HepG2 (cell line): ENCODE data around the gene PTPN13. TPM values are rescaled to one million over a fixed set of nuclear protein-coding genes. Genes with fewer than 3 reads are reported as not detected.

ENCODE experiments used
- ATAC-seq: fragments of 200-7000 bp; cut with Tn5 transposase; 3 replicates; pipeline ENCODE4 v1.9.1; 2020; ENCODE audit warnings: mild to moderate bottlenecking, moderate library complexity
- BruUV-seq: library from RNA; stranded (reverse); fragments of 400-500 nt; replicated peaks from 2 replicates; lab custom pipeline; 2021; lab: Mats Ljungman, UMichigan
- CTCF ChIA-PET: fragments of 300-600 bp; formaldehyde crosslinking; extraction: SDS; loops from one replicate; lab custom pipeline; 2021; ENCODE audit warnings: low total read pairs, inconsistent platforms, low intra/inter-chr PET ratio; lab: Yijun Ruan, JAX
- POLR2A ChIA-PET: fragments of 350-600 bp; sonication (Branson Sonifier 250); formaldehyde crosslinking; loops from one replicate; lab custom pipeline; 2020; ENCODE audit warnings: antibody characterized with exemption, inconsistent platforms; lab: Yijun Ruan, JAX
- DNase-seq: peaks from one replicate; pipeline ENCODE4 v3.0.0-alpha.2; 2015; ENCODE audit warnings: low spot score
- FAIRE-seq: peaks from 3 replicates; lab custom pipeline; 2011; peaks lifted over from hg19 to GRCh38; lab: Jason Lieb, UNC
- H2AFZ ChIP-seq: one replicate; pipeline ENCODE4 v1.6.1; 2011; ENCODE audit warnings: low read length, inconsistent platforms
- H3K27ac ChIP-seq: fragments of 300-600 bp; 3 replicates; pipeline ENCODE4 v1.8.0; 2011; ENCODE audit warnings: mixed run types, mild to moderate bottlenecking, mixed read lengths, low read length, inconsistent platforms; ENCODE audit not compliant: insufficient read depth; ENCODE audit errors: extremely low read length
- H3K27me3 ChIP-seq, 2 experiments: fragments of 200-600 bp in 1 of 2; 2 replicates in 1 of 2; 3 replicates in 1 of 2; pipeline versions ENCODE4 v1.6.0 to v1.8.0; 2011; ENCODE audit warnings: low read length in 2 of 2, mild to moderate bottlenecking in 2 of 2, moderate library complexity in 2 of 2, inconsistent platforms in 1 of 2; ENCODE audit not compliant: insufficient read depth in 2 of 2, control insufficient read depth in 1 of 2
- H3K36me3 ChIP-seq, 2 experiments: fragments of 200-600 bp in 1 of 2; replicated peaks in 1 of 2; 2 replicates in 1 of 2; 3 replicates in 1 of 2; pipeline versions ENCODE4 v1.5.1 to v1.8.0; 2011; ENCODE audit warnings: low read length in 2 of 2, inconsistent platforms in 1 of 2; ENCODE audit not compliant: insufficient read depth in 2 of 2, control insufficient read depth in 1 of 2
- H3K4me1 ChIP-seq: 2 replicates; pipeline ENCODE4 v1.5.1; 2012; ENCODE audit warnings: low read length, inconsistent platforms; ENCODE audit not compliant: insufficient read depth
- H3K4me2 ChIP-seq: 2 replicates; pipeline ENCODE4 v1.6.0; 2011; ENCODE audit warnings: low read depth, low read length, inconsistent platforms
- H3K4me3 ChIP-seq, 3 experiments: fragments of 200-600 bp in 1 of 3; sonication (generic), shearing (Covaris generic) in 1 of 3; replicated peaks in 1 of 3; 2 replicates each; pipeline ENCODE4 v1.5.1; 2011 to 2016; ENCODE audit warnings: low read length in 3 of 3, inconsistent platforms in 2 of 3, low read depth in 2 of 3, mild to moderate bottlenecking in 2 of 3, control low read depth in 1 of 3, mixed read lengths in 1 of 3; ENCODE audit not compliant: insufficient read depth in 1 of 3
- H3K79me2 ChIP-seq: one replicate; pipeline ENCODE4 v1.6.1; 2011; ENCODE audit warnings: low read length, inconsistent platforms; ENCODE audit not compliant: insufficient read depth
- H3K9ac ChIP-seq: 2 replicates; pipeline ENCODE4 v1.6.0; 2011; ENCODE audit warnings: mild to moderate bottlenecking, low read depth, low read length, inconsistent platforms; ENCODE audit not compliant: insufficient read depth
- H3K9me3 ChIP-seq: 2 replicates; pipeline ENCODE4 v1.5.1; 2012; ENCODE audit warnings: mild to moderate bottlenecking, low read length
- H4K20me1 ChIP-seq: 2 replicates; pipeline ENCODE4 v1.6.0; 2011; ENCODE audit warnings: inconsistent platforms, mild to moderate bottlenecking, low read length, moderate library complexity; ENCODE audit not compliant: insufficient read depth
- BRCA1 ChIP-seq: sonication (generic); formaldehyde crosslinking; IDR thresholded peaks from 2 replicates; pipeline ENCODE4 v1.4.0; 2020; ENCODE audit warnings: missing genetic modification reagents
- CHCHD3 ChIP-seq: sonication (generic); formaldehyde crosslinking; IDR thresholded peaks from 2 replicates; pipeline ENCODE4 v1.8.0; 2022; ENCODE audit warnings: mild to moderate bottlenecking, missing genetic modification reagents, moderate library complexity
- HDAC1 ChIP-seq: sonication (generic); formaldehyde crosslinking; IDR thresholded peaks from 2 replicates; pipeline ENCODE4 v1.5.1; 2020; ENCODE audit warnings: mild to moderate bottlenecking, missing genetic modification reagents
- HNF4G ChIP-seq, 2 experiments: sonication (generic) in 1 of 2; formaldehyde crosslinking in 1 of 2; IDR thresholded peaks; 2 replicates each; pipeline versions ENCODE4 v1.4.0 to v1.6.1; 2011 to 2020; ENCODE audit warnings: borderline replicate concordance in 2 of 2, low read depth in 2 of 2, mild to moderate bottlenecking in 2 of 2, low read length in 1 of 2, missing genetic modification reagents in 1 of 2, moderate library complexity in 1 of 2
- LRRFIP1 ChIP-seq: sonication (generic); formaldehyde crosslinking; conservative IDR thresholded peaks from 2 replicates; pipeline ENCODE4 v1.4.0; 2020; ENCODE audit warnings: missing genetic modification reagents
- RARA ChIP-seq: IDR thresholded peaks from 2 replicates; pipeline ENCODE4 v1.6.1; 2016; ENCODE audit warnings: missing genetic modification reagents, missing compliant biosample characterization
- REL ChIP-seq: sonication (generic); formaldehyde crosslinking; conservative IDR thresholded peaks from 2 replicates; pipeline ENCODE4 v1.8.0; 2022; ENCODE audit warnings: mild to moderate bottlenecking, missing genetic modification reagents, moderate library complexity
- RERE ChIP-seq: IDR thresholded peaks from 2 replicates; pipeline ENCODE4 v1.6.1; 2016; ENCODE audit warnings: low read depth, missing genetic modification reagents, missing compliant biosample characterization
- SMAD9 ChIP-seq: sonication (generic); formaldehyde crosslinking; IDR thresholded peaks from 2 replicates; pipeline ENCODE4 v1.5.1; 2020; ENCODE audit warnings: mild to moderate bottlenecking, missing genetic modification reagents
- TEAD3 ChIP-seq: optimal IDR thresholded peaks from 2 replicates; pipeline ENCODE3; 2016; ENCODE audit warnings: borderline replicate concordance
- ZFP37 ChIP-seq: sonication (generic); formaldehyde crosslinking; IDR thresholded peaks from 2 replicates; pipeline ENCODE4 v1.4.0; 2020; ENCODE audit warnings: missing genetic modification reagents, borderline replicate concordance
- ZNF232 ChIP-seq: sonication (generic); formaldehyde crosslinking; IDR thresholded peaks from 2 replicates; pipeline ENCODE4 v1.4.0; 2020; ENCODE audit warnings: missing genetic modification reagents, borderline replicate concordance
- ZNF282 ChIP-seq: fragments of 450-650 bp; IDR thresholded peaks from 2 replicates; pipeline ENCODE4 v1.6.1; 2018; ENCODE audit not compliant: partially characterized antibody
- ZNF317 ChIP-seq: sonication (generic); formaldehyde crosslinking; IDR thresholded peaks from 2 replicates; pipeline ENCODE4 v1.5.0; 2020; ENCODE audit warnings: mild to moderate bottlenecking, missing genetic modification reagents
- in situ Hi-C: cut with HindIII; loops from 2 replicates; pipeline ENCODE4 v1.10.0; 2017; ENCODE audit warnings: low pct_unique_long_range_greater_than_20kb; ENCODE audit not compliant: extremely low pct_ligation_motif_present
- intact Hi-C: fragments of 100-400 bp; cut with micrococcal nuclease; formaldehyde crosslinking; loops from one replicate; pipeline ENCODE4 v1.10.0; 2022; ENCODE audit not compliant: unreplicated experiment
- polyA plus RNA-seq, 8 experiments: library from polyadenylated mRNA; depleted of rRNA in 3 of 8; stranded (reverse) in 7 of 8; unstranded in 1 of 8; fragments of >200 nt; fragmentation: Illumina TruSeq in 4 of 8; extraction: Trizol in 4 of 8; gene quantifications; 2 replicates each; pipeline versions ENCODE4 v1.2.1 to v1.2.3, GENCODE V29; 2011 to 2016; ENCODE audit warnings: low read depth in 4 of 8, missing spikeins in 1 of 8, mixed read lengths in 1 of 8; ENCODE audit not compliant: insufficient read depth in 1 of 8
- total RNA-seq, 5 experiments: library from RNA; depleted of rRNA; stranded (reverse); fragments of >200 nt; fragmentation: Illumina TruSeq; extraction: Trizol; gene quantifications; 2 replicates each; pipeline ENCODE4 v1.2.3, GENCODE V29; 2016; ENCODE audit warnings: low read depth in 1 of 5
- TF ChIP-seq, protein P1 (sequence below): sonication (generic); formaldehyde crosslinking; IDR thresholded peaks from 2 replicates; pipeline ENCODE4 v1.4.0; 2020; ENCODE audit warnings: missing genetic modification reagents
- TF ChIP-seq, protein P2 (sequence below): sonication (generic); formaldehyde crosslinking; IDR thresholded peaks from 2 replicates; pipeline ENCODE4 v1.5.0; 2020; ENCODE audit warnings: missing genetic modification reagents, mild to moderate bottlenecking, borderline replicate concordance

Gene PTPN13
- total and polyA plus RNA-seq, 2 of the 13 experiments (the other 11 are each of a cell fraction or from before 2014, with no cell fraction given): not detected

DNA sequence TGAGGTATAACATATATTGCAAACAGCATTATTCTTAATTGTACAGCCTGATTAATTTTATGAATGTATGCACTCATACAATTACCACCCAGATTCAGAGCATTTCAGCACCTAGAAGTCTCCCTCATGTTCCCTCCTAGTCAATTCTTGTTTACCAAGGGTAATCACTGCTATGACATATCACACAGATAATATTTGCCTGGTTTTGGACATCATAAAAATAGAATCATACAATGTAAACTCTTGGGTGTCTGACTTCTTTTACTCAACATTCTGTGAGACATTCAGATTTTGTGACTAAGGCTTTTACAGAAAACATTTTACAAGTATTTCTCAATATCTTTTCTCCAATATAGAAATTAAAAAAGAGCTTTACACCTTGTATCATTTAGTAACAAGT, 66.9 kb downstream of the PTPN13 start:
- H3K9me3 ChIP-seq: no peaks in the 10 kb centered on the region
- in situ Hi-C loops: no loop called here
- H3K79me2 ChIP-seq: no peaks in the 10 kb centered on the region
- H3K9ac ChIP-seq: no peak overlapping the region
- H3K27me3 ChIP-seq: no peaks in the 10 kb centered on the region
- H4K20me1 ChIP-seq: no peaks in the 10 kb centered on the region
- intact Hi-C loops: no loop called here
- POLR2A ChIA-PET: no interaction called here
- H3K27ac ChIP-seq: no peak overlapping the region
- no peaks in the 10 kb centered on the region for H3K36me3 ChIP-seq
- H3K4me3 ChIP-seq: no peak overlapping the region
- no peak for ATAC-seq
- BruUV-seq: no TSS peak
- CTCF ChIA-PET: no interaction called here
- FAIRE-seq: no peak
- no peak for DNase-seq
- H3K4me2 ChIP-seq: no peak overlapping the region
- no peak overlapping the region for H2AFZ ChIP-seq
- no peaks in the 10 kb centered on the region for H3K4me1 ChIP-seq
- no peak for TF ChIP-seq ZNF232 (CRISPR knock-in tag)
- no peak for TF ChIP-seq RERE (CRISPR knock-in tag)
- no peak for TF ChIP-seq ZNF282
- no peak for TF ChIP-seq ZNF317
- TF ChIP-seq TEAD3 (CRISPR knock-in tag): no peak
- no peak for TF ChIP-seq RARA (CRISPR knock-in tag)
- TF ChIP-seq HNF4G (IDR thresholded peaks at IDR 0.05; ENCODE audit: borderline replicate concordance, low read depth, low read length): no peak
- no peak for TF ChIP-seq HNF4G (CRISPR knock-in tag; IDR thresholded peaks at IDR 0.05; ENCODE audit: borderline replicate concordance, low read depth)
- TF ChIP-seq LRRFIP1 (CRISPR knock-in tag): no peak
- TF ChIP-seq SMAD9 (CRISPR knock-in tag): no peak
- TF ChIP-seq HDAC1 (CRISPR knock-in tag): no peak
- TF ChIP-seq REL (CRISPR knock-in tag): no peak
- no peak for TF ChIP-seq CHCHD3 (CRISPR knock-in tag)
- no peak for TF ChIP-seq BRCA1 (CRISPR knock-in tag)
- TF ChIP-seq, protein P1, sequence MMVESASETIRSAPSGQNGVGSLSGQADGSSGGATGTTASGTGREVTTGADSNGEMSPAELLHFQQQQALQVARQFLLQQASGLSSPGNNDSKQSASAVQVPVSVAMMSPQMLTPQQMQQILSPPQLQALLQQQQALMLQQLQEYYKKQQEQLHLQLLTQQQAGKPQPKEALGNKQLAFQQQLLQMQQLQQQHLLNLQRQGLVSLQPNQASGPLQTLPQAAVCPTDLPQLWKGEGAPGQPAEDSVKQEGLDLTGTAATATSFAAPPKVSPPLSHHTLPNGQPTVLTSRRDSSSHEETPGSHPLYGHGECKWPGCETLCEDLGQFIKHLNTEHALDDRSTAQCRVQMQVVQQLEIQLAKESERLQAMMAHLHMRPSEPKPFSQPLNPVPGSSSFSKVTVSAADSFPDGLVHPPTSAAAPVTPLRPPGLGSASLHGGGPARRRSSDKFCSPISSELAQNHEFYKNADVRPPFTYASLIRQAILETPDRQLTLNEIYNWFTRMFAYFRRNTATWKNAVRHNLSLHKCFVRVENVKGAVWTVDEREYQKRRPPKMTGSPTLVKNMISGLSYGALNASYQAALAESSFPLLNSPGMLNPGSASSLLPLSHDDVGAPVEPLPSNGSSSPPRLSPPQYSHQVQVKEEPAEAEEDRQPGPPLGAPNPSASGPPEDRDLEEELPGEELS (CRISPR knock-in tag): no peak
- TF ChIP-seq, protein P2, sequence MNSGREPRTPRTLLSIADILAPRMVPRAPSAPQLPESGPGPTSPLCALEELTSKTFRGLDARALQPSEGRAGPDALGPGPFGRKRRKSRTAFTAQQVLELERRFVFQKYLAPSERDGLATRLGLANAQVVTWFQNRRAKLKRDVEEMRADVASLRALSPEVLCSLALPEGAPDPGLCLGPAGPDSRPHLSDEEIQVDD (CRISPR knock-in tag): no peak
- TF ChIP-seq ZFP37: no peak
